Activated CD8-positive, alpha-beta memory T cell treated with anti-CD3 and anti-CD28 coated beads for 1 hour (primary cell): ENCODE data around the gene ZCCHC14.
A peak's percentile ranks its signal among the peaks of the same experiment; 100 is the strongest.
"Not testable (repeated sequence)": the region's sequence is repeated elsewhere in the genome, so short reads cannot be mapped to it uniquely, and the experiment has no call there.

ENCODE experiments used
- DNase-seq, 2 donors: peaks; one replicate each; pipeline ENCODE4 v3.0.0-alpha.2; 2020; ENCODE audit warnings: low read depth in 1 of 2; ENCODE audit errors: extremely low read depth in 1 of 2

The ZCCHC14 gene

DNA sequence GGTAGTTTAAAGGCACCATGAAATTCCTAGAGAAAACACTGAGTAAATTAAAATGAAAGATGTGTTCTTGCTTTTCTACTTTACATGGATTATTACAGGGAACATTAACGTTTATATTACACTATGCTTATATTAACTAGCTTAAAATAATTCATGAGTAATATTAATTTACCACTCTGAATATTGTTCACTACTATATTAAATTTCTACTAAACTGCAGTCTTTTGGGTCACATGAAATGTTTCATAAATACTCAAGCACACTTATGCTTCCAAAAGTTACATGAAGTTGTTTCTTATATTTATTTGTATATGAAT lies 104.0 kb downstream of the ZCCHC14 start:
- no peak for DNase-seq

DNA sequence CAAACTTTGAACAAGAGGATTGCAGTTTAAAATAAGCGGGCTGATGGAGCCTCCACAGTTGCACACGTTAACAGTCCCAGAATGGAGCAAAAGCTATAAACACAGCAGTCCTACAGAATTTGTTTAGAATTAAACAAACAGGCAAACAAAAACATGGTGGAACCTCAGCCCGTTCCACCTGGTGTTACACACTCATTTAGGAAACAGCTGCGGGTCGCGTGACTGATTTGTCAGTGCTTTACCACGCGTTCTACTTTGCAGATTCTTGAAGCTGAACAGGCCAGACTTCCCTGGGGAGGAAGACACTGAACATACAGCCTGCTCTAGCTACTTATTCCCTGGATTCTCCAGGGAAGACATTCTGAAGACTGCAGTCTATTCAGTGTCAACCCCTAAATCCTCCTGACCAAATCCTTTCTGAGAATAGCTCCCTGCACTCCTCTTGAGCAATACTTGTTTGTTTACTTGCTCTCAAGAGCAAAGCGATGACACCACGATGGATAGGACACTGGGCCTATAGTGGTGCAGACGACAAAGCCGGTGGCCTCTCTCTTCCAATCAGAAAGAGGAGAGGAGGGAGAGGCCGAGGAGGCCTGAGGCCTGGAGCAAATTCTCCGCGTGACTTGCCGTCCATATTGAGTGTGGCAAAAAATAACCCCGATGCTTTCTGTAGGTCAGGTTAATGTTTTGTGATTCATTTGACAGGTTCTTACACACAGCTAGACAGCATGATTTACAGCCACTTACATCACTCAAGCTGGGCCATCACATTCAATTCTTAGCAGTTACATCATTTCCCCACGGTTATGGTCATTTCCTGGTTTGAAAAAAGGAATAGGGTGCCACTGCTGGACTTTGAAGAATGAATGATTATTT lies 104.6 kb downstream of the ZCCHC14 start:
- peak; percentile 65 to 67 for DNase-seq

DNA sequence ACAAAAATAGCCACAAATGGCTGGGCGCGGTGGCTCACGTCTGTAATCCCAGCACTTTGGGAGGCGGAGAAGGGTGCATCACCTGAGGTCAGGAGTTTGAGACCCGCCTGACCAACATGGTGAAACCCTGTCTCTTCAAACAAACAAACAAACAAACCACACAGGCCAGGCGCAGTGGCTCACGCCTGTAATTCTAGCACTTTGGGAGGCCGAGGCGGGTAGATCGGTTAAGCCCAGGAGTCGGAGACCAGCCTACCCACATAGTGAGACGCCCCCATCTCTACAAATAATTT lies 108.0 kb downstream of the ZCCHC14 start:
- DNase-seq, result not testable (repeated sequence)

DNA sequence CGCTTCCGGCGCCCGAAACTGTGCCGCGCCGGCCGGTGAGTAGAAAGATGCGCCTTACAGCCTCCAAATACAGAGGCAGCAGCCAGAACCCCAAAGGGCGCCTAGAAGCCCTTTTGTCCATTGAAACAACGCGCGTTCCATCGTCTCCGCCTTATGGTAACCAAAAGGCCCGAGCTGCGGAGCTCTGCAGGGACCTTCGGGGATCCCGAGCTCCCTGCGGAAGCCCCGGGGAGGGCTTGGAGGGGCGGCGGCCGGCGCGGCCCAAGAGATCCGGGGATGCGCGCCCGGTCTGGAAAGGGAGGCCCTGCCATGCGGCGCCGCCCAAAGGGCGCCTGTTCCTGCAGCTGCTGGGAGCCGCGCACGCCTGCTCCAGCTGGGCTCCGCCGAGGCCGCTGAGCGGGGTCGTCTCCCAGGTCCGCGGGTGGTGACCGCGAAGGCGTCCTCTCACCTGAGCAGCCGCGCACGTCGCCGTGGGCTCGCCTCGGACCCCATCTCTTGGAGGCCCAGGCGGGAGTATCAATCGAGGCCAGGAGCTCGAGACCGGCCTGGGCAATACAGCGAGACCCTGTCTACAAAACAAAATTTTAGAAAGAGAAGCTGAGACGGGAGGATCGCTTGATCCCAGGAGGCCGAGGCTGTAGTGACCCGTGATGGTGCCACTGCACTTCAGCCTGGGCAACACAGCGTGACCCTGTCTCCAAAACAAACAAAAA lies 108.5 kb downstream of the ZCCHC14 start:
- DNase-seq, result no peak

DNA sequence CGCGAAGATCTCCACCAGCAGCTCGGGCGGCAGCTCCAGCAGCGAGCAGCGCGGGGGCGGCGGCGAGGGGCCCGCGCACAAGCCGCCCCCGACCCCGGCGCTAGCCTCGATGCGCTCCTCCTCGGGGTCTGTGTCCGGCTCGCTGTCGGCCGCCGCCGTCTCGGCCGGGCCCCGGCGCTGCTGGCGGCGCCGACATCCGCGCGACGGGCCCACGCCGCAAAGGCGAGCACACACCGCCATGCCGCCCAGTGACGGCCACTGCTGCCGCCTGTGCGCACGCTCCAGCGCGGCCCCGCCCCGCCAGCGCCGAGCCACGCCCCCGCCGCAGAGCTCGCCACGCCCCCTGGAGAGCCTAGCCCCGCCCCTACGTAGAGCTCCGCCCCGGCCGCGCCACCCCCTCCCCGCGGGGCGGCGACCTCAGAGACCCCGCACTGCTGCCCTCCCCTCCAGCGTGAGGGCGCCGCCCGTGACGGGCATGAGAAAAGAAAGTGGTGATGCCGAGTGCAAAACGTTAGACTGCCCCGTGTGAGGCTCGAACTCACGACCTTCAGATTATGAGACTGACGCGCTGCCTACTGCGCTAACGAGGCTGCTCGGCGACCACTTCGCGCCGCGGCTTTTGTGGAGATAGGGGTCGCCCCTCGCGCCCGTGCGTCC lies 109.2 kb downstream of the ZCCHC14 start, which contains the start of gene FBXO31:
Gene FBXO31 (minus strand): TSS at position 272 of the 657 bp plus-strand sequence. CDS start 32 bp downstream, at position 240.
- peak; percentile 68 to 89 for DNase-seq

DNA sequence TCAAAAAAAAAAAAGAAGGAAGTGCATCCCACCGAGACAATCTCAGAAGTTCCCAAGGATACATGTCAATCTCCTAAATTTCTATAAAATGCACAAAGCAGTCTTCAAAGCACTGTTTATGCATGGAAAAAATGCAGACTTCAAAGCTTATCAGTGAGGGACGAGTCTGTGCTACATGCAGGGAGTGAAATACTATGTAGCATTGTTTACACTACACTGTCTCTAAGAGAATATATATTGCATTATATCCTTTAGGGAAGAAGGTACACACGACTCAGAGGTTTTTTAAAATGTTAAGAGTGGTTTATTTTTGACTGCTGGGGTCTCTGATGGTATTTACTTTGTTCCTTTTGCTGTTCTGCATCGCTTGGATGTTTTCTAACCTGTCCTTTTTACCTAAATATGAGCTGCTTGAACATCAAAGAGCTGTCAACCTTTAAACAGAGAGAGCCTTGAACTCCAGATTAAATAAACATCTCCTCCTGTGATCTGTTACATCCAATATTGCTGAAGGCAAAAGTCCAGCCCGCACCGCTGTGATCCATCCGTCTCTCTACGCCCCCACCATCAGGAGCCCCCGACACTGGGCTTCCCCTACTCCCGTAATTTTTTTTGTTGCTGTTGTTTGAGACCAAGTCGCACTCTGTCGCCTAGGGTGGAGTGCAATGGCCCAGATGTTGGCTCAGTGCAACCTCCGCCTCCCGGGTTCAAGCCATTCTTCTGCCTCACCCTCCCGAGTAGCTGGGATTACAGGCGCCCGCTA lies 110.6 kb downstream of the ZCCHC14 start:
- DNase-seq, result no peak

DNA sequence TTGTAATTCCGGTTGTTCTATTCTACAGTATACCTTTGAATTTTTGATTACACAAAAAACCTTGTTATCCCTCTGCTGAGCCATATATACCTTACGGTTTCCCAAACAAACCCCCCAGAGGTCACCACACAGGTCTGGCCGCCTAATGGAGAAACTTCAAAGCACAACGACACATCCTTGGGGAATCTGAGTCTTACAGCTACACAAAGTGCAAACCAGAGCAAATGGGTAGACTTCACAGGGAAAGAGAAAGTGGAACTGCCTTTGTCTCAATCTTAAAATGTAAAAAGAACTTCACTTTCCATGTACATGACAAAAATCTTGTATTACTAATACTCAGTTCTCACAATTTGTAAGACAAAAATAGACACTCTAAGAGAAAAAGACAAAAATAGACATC lies 111.9 kb downstream of the ZCCHC14 start:
- DNase-seq, result no peak

DNA sequence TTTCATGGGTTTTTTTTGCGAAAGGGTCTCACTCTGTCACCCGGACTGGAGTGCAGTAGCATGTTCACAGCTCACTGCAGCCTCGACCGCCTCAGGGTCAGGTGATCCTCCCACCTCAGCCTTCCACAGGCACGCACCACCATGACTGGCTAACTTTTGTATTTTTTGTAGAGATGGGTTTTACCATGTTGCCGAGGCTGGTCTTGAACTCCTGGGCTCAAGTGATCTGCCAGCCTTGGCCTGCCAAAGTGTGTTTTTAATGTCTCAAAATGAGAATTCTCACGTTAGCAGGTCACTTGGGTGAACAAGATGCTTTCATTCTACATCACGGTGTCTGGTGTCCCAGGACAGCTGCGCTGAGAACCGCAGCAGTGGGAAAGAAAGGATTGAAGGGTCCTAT lies 112.4 kb downstream of the ZCCHC14 start:
- DNase-seq, result no peak

DNA sequence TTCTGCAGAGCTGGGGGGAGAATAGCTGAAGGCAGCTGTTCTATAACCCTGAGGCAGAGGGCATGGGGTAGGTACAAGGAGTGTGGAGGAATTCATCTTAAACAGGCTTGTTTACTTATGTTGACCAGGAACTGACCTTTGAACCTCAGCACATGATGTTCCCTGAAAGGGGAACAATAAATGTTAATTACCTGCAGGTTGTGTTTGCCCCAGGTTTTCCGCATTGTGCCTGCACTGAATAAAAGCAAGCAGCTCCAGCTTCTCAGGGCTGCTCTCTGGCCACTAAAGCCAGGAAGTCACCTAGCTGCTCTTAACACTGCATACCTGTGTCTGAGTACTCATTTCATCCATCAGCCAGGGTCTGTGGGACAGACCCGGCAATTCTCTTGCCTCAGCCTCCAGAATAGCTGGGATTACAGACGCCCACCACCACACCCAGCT lies 113.5 kb downstream of the ZCCHC14 start:
- not testable (repeated sequence) for DNase-seq

DNA sequence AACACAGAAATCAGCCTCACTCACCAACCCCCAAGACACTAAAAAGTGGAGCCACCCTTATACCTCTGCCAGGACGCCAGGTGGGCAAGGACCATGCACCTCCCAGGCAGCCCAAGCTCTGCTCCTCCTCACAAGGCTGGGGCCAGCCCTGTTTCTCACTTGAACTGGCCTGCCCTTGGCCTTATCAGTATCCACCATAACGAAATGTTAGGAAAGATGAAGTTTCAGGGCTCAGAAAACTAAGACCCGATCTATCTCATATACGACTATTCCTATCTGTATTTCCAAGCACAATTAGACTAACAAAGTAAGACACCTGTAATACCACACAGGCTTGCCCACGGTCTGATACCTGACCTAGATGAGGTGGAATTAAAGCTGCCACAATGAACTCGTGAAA lies 116.2 kb downstream of the ZCCHC14 start:
- DNase-seq, result no peak

DNA sequence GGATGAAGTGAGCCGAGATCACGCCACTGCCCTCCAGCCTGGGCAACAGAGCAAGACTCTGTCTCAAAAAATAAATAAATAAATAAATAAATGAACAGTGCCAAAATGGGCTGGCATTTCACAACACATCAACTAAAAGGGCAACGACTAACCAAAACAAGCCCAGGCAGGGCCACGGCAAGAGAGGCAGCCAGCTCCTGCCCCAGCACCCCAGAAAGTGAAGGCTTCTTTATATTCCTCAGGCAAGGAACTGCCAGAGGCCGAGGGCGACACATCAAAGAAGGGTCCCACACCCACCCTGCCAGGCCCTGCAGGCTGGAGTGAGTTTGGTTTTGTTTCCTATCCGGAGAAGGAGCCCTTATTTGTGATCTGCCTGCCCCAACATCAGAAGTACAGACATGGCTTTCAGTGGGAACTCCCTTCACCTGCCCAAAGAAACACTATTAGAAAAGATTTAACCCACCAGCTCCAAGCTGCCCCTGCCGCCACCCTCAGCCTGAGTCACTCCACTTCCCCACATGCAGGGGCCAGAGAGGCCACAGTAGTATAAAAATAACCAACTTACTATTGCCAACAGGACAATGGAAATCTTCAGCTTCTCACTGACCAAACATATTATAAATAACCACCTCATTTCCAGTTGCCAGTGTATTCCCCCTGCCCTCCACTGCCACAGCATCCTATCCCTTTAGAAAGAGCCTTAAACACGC lies 117.2 kb downstream of the ZCCHC14 start:
- no peak for DNase-seq

DNA sequence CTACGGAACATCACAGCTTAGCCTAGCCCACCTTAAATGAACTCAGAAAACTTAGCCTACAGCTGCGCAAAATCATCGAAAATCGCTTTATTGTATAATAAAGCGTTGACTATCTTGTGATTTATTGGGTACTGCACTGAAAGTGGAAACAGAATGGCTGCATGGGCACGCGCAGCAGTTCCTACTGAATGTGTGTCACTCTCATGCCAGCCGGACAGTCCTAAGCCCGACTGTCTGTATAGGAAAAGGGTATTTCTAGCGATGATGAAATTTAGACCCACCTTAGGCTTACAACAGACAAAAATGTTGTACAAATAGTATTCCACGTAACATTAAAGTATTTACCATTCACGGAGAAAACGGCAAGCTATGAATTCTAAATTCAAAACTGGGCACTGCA lies 118.5 kb downstream of the ZCCHC14 start:
- DNase-seq, result no peak

DNA sequence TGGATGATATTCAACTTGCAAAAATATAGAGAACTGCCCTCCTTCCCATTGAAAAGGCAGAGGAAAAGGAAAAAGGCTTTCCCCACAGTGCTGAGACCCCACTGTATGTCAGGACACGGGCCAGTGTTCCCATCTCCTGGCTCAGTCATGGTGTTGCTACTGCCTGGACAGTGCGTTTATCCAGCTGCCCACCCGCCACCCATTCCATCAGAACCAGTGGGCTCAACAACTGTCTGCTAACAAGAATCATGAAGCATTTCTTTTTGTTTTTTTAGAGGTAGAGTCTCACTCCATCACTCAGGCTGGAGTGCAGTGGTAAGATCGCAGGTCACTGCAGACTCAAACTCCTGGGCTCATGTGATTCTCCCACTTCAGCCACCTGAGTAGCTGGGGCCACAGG lies 120.5 kb downstream of the ZCCHC14 start:
- DNase-seq, result no peak

DNA sequence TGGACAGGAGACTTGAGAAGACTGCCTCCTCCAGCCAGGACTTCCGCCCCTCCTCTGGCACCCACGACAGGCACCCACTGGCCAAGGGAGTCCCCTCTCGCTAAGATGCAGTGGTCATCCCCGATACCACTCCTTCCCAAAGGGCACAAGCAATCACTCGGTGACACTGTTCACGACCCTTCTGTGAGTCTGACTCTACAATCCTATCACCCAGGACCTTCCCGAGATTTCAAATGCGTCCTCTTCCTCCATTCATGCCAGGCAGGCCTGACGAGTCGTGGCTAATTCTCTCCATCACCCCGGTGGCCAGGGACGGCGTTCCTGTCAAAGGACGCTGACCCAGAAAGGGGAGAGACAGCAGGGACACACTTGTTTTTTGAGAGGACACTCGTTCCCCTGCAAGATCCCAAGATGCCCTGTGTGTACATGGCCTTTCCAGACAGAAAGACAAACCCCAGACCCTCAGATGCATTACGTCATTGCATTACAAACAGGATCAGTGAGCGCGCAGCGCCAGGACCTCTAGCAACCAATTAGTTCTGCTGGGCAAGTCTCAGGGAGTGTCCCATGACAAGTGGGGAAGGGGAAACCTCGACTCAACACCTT lies 121.5 kb downstream of the ZCCHC14 start:
- no peak for DNase-seq

DNA sequence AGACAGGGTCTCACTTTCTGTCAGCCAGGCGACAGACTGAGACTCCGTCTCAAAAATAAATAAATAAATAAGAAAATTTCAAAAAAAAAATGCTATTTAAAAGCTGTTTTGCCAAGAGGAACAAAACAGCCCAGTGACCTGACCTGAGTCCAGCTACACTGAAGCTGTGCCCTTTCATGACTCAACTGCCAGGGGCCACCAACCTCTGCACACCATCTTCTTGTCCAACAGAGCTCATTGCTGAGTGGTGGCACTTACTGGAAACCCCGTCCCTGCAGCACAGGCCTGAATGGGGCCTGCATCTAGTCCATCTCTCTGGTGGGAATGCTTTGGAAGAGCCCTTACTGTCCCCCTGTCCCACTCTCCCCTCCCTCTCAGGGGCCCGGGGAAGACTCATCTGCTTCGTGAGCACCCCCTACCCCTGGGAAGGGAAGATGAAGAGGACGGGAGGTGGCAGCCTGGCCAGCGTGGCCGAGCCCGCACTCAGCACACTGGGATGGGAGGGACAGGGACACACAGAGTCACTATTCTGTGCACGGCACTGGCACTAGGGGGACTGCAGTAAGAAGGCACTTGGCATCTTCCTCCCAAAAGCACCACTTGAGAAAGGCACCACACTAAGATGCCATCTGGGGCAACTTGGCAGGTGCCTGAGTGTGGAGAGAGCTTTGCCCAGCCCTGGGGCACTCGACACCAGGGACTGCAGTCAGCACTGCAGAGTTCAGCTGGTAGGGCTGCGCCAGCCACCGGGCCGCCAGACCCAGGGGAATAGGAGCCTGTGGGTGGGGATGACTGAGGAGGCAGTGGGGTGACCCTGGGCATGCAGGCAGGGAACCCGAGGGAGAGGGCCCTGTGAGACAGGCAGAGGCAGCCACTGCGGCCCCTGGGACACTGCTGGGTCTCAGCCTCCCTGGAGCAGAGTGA lies 122.8 kb downstream of the ZCCHC14 start:
- DNase-seq, result no peak

DNA sequence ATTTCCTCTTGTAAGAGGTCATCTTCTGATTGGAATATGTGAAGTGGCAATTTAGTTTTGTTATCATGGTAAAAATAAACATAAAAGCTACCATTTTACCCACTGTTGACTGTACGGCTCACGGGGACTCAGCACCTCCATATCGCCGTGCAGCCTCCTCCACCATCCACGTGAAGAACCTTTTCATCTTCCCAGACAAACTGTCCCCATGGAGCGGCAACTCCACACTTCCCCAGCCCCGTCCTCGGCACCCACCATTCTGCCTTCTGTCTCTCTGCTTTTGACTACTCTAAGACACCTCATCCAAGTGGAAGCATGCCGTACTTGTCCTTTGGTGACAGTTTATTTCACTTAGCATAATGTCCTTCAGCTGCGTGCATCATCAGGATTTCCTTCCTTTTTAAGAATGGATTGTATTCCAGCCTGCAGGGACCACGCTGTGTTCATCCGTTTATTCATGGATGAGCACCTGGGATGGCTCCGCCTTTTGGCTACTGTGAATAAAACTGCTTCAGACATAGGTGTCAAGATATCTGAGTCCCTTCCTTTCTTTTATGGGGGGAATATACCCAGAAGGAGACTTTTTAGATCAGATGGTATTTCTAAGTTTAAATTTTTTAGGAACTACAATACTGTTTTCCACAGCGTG lies 123.6 kb downstream of the ZCCHC14 start:
- no peak for DNase-seq

DNA sequence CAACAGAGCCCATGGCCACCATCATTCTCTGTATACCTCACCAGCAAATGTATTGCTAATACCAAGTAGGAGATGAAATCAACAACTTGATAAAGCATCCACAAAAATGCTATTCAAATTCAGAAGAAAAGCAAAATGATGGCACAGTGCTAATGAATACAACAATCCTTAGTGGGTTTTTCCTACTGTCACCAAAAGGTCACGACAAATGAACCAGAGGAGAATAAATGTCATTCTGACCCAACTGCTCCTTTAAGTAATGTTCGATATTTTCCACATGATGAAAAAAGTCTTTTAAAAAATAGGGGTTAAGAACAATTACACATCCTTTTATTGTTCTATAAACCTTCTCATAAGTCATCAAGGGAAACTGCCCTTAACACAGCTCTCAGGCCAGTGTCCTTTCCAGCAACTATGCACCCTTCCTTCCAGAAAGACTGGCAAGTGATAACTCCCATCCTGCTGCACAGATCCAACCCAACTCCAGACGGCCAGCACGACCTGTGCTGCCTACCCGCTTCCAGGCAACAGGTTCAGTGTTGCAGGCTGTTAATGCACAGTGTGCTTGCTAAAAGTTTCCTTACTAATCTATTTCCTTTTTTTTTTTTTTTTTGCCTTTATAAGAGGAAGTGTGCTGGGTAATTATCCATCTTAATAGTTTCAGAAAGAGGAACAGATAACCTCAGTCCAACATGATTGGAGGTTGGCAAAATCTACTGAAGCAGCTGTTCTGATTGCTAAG lies 124.6 kb downstream of the ZCCHC14 start:
- no peak for DNase-seq

DNA sequence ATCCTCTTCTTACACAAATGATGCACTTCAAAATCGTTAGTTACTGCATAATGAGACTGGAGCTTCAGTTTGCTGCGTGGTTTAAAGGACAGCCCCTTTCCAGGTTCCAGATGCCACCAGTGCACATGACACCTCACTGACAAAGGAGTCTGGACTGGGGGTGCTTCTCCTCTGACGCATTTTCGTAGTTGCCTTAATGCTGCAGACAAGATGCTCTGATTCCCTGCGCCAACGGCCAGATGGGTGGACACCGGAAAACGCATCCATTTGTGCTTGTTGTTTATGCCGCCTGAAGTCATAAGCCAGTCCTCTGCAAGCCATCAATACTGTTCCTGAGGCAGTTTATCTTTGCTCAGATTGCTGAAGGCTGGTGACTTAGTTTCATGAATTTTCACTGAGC lies 125.3 kb downstream of the ZCCHC14 start:
- DNase-seq, result no peak
